H1 (cell line): ENCODE results near the gene APAF1. TPM values are rescaled to one million over a fixed set of nuclear protein-coding genes. Genes with fewer than 3 reads are reported as not detected.

ENCODE experiments used
- polyA plus RNA-seq, 7 experiments: library from polyadenylated mRNA; depleted of rRNA in 3 of 7; stranded (reverse) in 5 of 7; unstranded in 2 of 7; fragments of >200 nt in 5 of 7; fragments of 200-250 nt in 2 of 7; gene quantifications; 1 replicate in 5 of 7; 2 replicates in 1 of 7; 4 replicates in 1 of 7; pipeline versions ENCODE4 v1.2.1 to v1.2.3, GENCODE V29; 2011 to 2013; ENCODE audit warnings: missing spikeins in 2 of 7, mixed read lengths in 2 of 7
- total RNA-seq: library from RNA; stranded (reverse); fragmentation: NEBNext Ultra II Directional; extraction: Animal tissue kit (Norgen Biotek cat#: 25700); gene quantifications from 2 replicates; pipeline ENCODE4 v1.2.1, GENCODE V29; 2021
- TF ChIP-seq, protein P1 (sequence below), 3 experiments: IDR thresholded peaks; 1 replicate in 2 of 3; 2 replicates in 1 of 3; pipeline versions ENCODE4 v1.5.1 to v1.6.1; 2011; ENCODE audit warnings: low read length in 3 of 3, mild to moderate bottlenecking in 3 of 3, inconsistent platforms in 2 of 3, low read depth in 1 of 3, moderate library complexity in 1 of 3; ENCODE audit not compliant: insufficient read depth in 1 of 3; ENCODE audit errors: control extremely low read depth in 1 of 3

Gene APAF1
- total and polyA plus RNA-seq, 2 of the 8 experiments (the other 6 are each of a cell fraction or from before 2014, with no cell fraction given) = 4.7 to 22.6 TPM

DNA sequence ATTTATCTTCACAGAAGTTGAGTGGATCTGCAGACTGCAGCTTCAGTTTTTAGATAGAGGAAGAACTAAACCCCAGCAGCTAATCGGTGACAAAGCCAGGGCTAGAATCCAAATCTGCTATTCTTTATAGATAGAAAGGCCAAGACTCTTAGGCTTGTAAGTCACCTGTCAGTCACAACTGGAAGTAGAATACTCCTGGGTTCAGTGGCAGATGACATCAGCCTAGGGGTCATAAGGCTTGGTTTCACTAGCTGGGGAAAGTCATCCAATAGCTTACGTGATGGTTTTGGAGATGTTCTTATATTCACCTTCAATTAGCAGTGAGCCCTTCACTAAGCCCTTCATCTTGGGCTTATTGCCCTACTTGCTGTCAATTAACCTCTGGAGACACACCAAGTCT is 93.4 kb downstream of the APAF1 start (continued):
- TF ChIP-seq, protein P1, sequence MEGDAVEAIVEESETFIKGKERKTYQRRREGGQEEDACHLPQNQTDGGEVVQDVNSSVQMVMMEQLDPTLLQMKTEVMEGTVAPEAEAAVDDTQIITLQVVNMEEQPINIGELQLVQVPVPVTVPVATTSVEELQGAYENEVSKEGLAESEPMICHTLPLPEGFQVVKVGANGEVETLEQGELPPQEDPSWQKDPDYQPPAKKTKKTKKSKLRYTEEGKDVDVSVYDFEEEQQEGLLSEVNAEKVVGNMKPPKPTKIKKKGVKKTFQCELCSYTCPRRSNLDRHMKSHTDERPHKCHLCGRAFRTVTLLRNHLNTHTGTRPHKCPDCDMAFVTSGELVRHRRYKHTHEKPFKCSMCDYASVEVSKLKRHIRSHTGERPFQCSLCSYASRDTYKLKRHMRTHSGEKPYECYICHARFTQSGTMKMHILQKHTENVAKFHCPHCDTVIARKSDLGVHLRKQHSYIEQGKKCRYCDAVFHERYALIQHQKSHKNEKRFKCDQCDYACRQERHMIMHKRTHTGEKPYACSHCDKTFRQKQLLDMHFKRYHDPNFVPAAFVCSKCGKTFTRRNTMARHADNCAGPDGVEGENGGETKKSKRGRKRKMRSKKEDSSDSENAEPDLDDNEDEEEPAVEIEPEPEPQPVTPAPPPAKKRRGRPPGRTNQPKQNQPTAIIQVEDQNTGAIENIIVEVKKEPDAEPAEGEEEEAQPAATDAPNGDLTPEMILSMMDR (IDR thresholded peaks at IDR 0.05; ENCODE audit: control extremely low read depth in 1 of 3, insufficient read depth in 1 of 3, low read depth in 1 of 3, low read length in 3 of 3) = no peak
